ENCODE measurements around the gene COMMD4. TPM values are rescaled to one million over a fixed set of nuclear protein-coding genes. Genes with fewer than 3 reads are reported as not detected.
"Not testable (repeated sequence)": the region's sequence is repeated elsewhere in the genome, so short reads cannot be mapped to it uniquely, and the experiment has no call there.

The COMMD4 gene
- total RNA-seq, 4 donors from 2014 or later = 46.9 to 75.2 (median 55.2) TPM

- H3K4me1 ChIP-seq = no peaks in the 10 kb centered on the region
- H3K27ac ChIP-seq = no peak overlapping the region
- H3K4me3 ChIP-seq = no peak overlapping the region
- H3K36me3 ChIP-seq = no peaks in the 10 kb centered on the region
- no peaks in the 10 kb centered on the region for H3K27me3 ChIP-seq
- TF ChIP-seq CTCF (IDR thresholded peaks at IDR 0.05) = no peak
- TF ChIP-seq EP300 (IDR thresholded peaks at IDR 0.05) = no peak
- no peak for TF ChIP-seq POLR2AphosphoS5 (IDR thresholded peaks at IDR 0.05)
- TF ChIP-seq POLR2A (IDR thresholded peaks at IDR 0.05) = no peak
- H3K9me3 ChIP-seq = no peaks in the 10 kb centered on the region
- DNase-seq (ENCODE audit: low spot score in 2 of 2) = no peak
- 93% methylated on average over 6 of the region's 10 CpGs for WGBS
These were observed 7.2 kb upstream of the COMMD4 start for GRCh38 chr15:75328493-75329314.

- Histone ChIP-seq H3K27ac (no peak overlapping the region), H3K4me1 (no peaks in the 10 kb centered on the region), H3K4me3 (no peak overlapping the region), H3K9me3 (no peaks in the 10 kb centered on the region), H3K27me3 (no peaks in the 10 kb centered on the region), H3K36me3 (no peaks in the 10 kb centered on the region)
- TF ChIP-seq CTCF (IDR thresholded peaks at IDR 0.05) (no peak), POLR2A (IDR thresholded peaks at IDR 0.05) (no peak), EP300 (IDR thresholded peaks at IDR 0.05) (no peak), POLR2AphosphoS5 (IDR thresholded peaks at IDR 0.05) (no peak)
- no peak for DNase-seq (ENCODE audit: low spot score in 2 of 2)
- WGBS = 100% methylated on average over 2 of the region's 2 CpGs
These were observed 6.3 kb upstream of the COMMD4 start for GRCh38 chr15:75329571-75329970.

- not testable (repeated sequence) for H3K27ac ChIP-seq; H3K36me3 ChIP-seq; H3K4me3 ChIP-seq; H3K27me3 ChIP-seq; H3K9me3 ChIP-seq; DNase-seq (ENCODE audit: low spot score in 2 of 2)
- peaks cover 18% of the 10 kb centered on the region for H3K4me1 ChIP-seq
- WGBS = 74% methylated on average over 7 of the region's 7 CpGs
These were observed 3.8 kb upstream of the COMMD4 start for GRCh38 chr15:75332093-75332492.

- 92% methylated on average over 15 of the region's 15 CpGs for WGBS
- H3K4me1 ChIP-seq = peaks cover 20% of the 10 kb centered on the region
- not testable (repeated sequence) for H3K36me3 ChIP-seq; H3K4me3 ChIP-seq; H3K27ac ChIP-seq; H3K9me3 ChIP-seq; H3K27me3 ChIP-seq; DNase-seq (ENCODE audit: low spot score in 2 of 2)
These were observed 2.0 kb upstream of the COMMD4 start for GRCh38 chr15:75333654-75334419.

- 29% methylated on average over 3 of the region's 3 CpGs for WGBS
- TF ChIP-seq EP300 (IDR thresholded peaks at IDR 0.05) (no peak), CTCF (IDR thresholded peaks at IDR 0.05) (no peak), POLR2A (IDR thresholded peaks at IDR 0.05) (no peak), POLR2AphosphoS5 (IDR thresholded peaks at IDR 0.05) (no peak)
- peaks cover 20% of the 10 kb centered on the region for H3K4me1 ChIP-seq
- H3K27ac ChIP-seq = no peak overlapping the region
- H3K36me3 ChIP-seq = peaks cover 15% of the 10 kb centered on the region
- no peaks in the 10 kb centered on the region for H3K27me3 ChIP-seq
- H3K9me3 ChIP-seq = no peaks in the 10 kb centered on the region
- DNase-seq (ENCODE audit: low spot score in 2 of 2) = no peak
- H3K4me3 ChIP-seq = peak overlapping the region; percentile 66
These were observed 554 bp upstream of the COMMD4 start for GRCh38 chr15:75335313-75335704.

- Histone ChIP-seq H3K4me3 (no peak overlapping the region), H3K36me3 (peaks cover 22% of the 10 kb centered on the region), H3K27me3 (no peaks in the 10 kb centered on the region), H3K27ac (no peak overlapping the region), H3K9me3 (no peaks in the 10 kb centered on the region), H3K4me1 (peaks cover 21% of the 10 kb centered on the region)
- 82% methylated on average over 9 of the region's 11 CpGs for WGBS
- TF ChIP-seq POLR2AphosphoS5 (IDR thresholded peaks at IDR 0.05) (no peak), POLR2A (IDR thresholded peaks at IDR 0.05) (no peak), EP300 (IDR thresholded peaks at IDR 0.05) (no peak), CTCF (IDR thresholded peaks at IDR 0.05) (no peak)
- no peak for DNase-seq (ENCODE audit: low spot score in 2 of 2)
These were observed 2.9 kb downstream of the COMMD4 start for GRCh38 chr15:75338661-75339240.

Measured in suprapubic skin (tissue), 4 donors.